DMS153 treated with DMSO at 0.1 percent for 48 hours (cell line): ENCODE measurements around the gene GRHL3.
A peak's percentile ranks its signal among the peaks of the same experiment; 100 is the strongest.
"Not testable (repeated sequence)": the region's sequence is repeated elsewhere in the genome, so short reads cannot be mapped to it uniquely, and the experiment has no call there.

Experiments
- DNase-seq: peaks from one replicate; lab custom pipeline; 2025; ENCODE audit not compliant: unreplicated experiment; lab: John Stamatoyannopoulos, UW

The GRHL3 gene

DNA sequence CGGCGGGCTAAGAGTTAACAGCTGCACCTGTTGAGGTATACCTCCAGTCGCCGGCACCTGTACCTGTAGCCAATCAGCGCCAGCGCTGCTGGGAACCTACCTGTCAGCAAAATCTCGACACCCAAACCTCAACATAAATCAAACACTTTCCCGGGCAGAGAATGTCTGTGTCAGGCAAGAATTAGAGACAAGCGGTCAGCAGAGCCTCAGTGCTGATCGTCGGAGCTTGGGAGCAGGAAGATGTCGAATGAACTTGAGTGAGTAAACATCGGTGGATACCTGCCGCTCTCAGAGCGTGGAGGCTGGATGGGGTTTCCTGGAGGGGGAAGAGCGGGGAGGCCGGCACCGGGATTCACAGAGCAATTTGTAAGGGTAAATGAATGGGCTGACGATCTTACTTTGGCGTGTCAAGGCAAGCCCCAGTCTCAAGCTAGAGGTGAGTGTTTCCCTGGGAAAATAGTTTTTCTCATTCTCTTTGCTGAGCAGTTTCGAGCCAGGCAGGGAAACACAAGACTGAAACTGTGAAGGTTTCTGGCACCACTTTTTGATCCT is at the start of gene GRHL3:
GRHL3 (plus strand) TSS at position 46 of the 552 bp plus-strand sequence; CDS start at position 241, 195 bp downstream.
- peak; percentile 66 for DNase-seq

DNA sequence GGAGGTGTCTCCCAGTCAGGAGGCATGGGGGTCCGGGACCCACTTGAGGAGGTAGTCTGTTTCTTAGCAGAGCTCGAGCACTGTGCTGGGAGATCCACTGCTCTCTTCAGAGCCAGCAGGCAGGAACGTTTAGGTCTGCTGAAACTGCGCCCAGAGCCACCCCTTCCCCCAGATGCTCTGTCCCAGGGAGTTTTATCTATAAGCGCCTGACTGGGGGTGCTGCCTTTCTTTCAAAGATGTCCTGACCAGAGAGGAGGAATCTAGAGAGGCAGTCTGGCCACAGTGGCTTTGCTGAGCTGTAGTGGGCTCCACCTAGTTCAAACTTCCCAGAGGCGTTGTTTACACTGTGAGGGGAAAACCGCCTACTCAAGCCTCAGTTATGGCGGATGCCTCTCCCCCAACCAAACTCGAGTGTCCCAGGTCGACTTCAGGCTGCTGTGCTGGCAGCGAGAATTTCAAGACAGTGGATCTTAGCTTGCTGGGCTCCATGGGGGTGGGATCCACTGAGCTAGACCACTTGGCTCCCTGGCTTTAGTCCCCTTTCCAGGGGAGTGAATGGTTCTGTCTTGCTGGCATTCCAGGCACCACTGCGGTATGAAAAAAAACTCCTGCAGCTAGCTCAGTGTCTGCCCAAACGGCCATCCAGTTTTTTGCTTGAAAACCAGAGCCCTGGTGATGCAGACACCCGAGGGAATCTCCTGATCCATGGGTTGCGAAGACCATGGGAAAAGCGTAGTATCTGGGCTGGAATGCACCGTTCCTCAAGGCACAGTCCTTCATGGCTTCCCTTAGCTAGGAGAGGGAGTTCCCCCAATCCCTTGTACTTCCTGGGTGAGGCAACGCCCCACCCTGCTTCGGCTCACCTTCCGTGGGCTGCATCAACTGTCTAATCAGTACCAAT is 44.7 kb upstream of the GRHL3 start:
- DNase-seq, result not testable (repeated sequence)

DNA sequence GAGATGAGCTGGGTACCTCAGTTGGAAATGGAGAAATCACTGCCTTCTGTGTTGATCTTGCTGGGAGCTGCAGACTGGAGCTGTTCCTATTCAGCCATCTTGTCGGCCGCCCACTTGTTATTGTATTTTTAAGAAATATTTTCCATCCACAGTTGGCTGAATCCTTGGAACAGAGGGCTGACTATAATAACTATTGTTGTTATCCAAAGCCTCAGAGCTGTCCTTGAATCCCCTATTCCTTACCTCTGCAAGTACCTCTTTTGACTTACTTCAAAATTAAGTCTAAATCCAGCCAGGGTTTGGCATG is 44.1 kb upstream of the GRHL3 start:
- DNase-seq, result no peak

DNA sequence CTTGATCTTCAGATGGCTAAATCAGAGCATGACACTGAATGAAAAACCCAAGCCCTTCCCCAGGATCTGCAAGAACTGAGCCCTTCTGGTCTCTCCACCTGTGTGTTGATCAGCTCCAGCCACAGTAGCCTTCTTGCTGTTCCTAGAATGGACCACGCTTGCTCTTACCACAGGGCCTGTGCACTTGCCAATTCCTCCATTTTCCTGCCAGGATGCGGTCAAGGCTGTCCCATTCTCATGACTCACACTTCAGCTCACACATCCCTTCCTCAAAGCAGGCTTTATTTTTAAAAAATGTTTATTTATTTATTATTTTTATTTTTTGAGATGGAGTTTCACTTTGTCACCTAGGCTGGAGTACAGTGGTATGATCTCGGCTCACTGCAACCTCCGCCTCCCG is 43.6 kb upstream of the GRHL3 start:
- no peak for DNase-seq

DNA sequence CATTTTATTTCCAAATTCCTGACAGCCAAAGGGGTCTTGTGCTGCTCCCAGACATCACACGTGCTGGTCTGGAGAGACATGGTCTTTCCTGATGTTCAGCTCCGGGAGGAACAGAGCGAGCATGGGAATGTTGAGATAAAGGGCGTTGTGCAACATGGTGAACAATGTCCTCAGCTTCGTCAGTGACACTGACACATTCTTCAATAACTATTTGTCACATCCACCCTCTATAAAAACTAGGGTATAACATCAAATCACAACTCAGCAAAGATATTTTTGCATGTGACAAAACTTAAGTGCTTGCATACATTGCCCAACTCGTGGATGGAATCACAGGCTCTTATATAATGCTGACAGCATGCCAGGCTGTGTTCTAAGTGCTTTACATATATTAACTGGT is 42.4 kb upstream of the GRHL3 start:
- no peak for DNase-seq

DNA sequence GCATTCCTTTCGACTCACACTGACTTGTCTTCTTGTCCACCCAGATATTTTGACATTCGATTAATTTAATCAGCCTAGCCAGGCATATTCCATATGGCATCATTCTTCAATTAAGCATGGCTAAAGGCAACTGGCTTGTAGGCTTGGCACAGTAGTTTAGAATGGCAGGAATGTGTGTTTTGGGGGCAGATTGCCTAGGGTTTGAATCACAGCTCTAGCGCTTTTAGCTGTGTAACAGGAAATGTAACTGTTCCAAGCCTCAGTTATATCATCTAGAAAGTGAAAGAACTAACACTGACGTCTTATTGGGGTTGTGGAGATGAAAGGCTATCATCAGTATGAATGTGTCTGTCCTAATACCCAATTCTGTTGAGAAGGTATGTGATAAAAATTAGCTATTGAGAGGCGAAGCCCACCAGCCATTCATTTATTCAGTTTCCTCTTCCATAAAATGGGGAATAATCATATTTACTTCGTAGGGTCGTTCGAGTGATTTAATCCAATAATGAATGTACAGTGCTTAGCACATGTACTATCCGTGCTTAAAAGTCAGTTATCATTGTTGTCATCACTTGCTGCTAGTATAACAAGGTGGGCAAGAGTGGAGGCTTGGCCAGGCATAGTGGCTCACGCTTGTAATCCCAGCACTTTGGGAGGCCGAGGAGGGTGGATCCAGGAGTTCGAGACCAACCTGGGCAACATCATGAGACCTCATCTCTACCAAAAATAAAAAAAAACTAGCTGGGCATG is 41.6 kb upstream of the GRHL3 start:
- DNase-seq, result no peak

DNA sequence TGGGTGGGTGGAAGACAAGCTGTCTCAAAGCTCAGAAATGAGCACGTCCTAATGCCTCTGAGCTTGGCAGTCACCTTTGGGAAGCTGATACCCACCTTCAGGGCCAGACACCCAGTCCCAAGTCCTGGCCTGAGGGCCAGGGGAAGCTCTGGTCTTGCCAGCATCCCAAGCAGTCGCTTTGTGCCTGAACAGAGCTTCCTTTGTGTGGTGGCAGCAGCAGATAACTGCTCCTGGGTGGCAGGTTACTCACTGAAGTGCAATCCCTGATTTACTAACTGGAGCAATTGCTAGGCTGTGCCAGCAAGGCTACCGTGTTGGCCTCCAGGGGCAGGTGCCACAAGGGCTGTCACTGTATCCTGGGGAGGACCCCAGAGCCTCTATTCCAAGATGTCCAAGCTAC is 40.4 kb upstream of the GRHL3 start:
- DNase-seq, result no peak

DNA sequence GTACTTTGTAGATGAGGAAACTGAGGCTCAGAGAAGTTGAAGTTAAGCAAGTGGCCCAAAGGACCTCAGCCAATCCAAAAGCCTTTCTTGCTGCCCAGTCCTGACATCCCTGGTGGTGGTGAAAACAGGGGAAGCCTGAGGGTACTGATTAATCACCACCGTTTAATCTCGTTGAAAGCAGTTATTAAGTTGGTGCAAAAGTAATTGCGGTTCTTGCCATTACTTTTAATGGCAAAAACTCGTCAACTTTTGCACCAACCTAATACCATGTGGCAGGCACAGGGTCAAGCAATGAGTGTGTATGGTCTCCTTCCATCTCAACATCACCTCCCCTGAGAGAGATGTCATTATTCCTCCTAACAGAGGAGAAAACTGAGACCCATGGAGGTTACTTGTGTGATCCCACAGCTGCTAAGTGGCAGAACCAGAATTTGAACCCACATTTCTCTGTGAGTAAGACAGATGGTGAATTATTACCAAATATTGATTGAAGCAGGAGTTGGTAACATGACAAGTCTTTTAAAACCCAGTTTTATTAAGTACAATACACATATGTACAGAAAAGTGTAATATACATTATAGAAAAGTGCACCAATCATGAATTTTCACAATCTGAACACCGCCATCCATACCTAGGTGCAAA is 39.4 kb upstream of the GRHL3 start:
- no peak for DNase-seq

DNA sequence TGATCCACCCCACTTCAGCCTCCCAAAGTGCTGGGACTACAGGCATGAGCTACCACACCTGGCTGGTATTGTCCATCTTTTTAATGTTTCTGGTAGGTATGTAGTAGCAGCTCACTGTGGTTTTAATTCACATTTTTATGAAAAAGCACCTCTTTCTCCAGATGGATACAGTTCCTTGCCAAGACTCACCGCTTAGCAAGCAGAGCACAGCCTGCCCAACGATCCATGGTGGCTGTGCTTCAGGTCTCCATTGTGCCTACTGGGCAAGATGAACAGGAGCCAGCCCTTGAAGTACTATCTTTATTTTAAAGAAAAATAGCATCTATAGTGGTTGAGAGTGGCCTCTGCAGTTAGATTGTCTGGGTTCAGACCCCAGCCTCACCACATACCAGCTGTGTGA is 37.6 kb upstream of the GRHL3 start:
- DNase-seq, result no peak

DNA sequence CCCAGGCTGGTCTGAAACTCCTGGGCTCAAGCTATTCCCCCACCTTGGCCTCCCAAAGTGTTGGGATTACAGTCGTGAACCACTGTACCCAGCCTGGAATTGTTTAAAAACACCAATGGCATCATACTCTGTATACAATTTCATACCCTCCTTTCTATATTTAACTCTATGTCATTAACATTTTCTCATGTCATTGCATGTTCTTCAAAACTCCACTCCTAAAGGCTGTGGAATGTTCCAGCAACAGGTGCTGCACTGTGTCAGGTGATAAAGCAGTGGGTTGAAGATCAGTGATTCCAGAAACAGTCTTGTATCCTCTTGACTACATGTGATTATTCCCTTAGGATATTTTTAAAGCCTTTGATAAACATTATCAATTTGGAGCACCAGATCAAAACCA is 36.7 kb upstream of the GRHL3 start:
- DNase-seq, result no peak

DNA sequence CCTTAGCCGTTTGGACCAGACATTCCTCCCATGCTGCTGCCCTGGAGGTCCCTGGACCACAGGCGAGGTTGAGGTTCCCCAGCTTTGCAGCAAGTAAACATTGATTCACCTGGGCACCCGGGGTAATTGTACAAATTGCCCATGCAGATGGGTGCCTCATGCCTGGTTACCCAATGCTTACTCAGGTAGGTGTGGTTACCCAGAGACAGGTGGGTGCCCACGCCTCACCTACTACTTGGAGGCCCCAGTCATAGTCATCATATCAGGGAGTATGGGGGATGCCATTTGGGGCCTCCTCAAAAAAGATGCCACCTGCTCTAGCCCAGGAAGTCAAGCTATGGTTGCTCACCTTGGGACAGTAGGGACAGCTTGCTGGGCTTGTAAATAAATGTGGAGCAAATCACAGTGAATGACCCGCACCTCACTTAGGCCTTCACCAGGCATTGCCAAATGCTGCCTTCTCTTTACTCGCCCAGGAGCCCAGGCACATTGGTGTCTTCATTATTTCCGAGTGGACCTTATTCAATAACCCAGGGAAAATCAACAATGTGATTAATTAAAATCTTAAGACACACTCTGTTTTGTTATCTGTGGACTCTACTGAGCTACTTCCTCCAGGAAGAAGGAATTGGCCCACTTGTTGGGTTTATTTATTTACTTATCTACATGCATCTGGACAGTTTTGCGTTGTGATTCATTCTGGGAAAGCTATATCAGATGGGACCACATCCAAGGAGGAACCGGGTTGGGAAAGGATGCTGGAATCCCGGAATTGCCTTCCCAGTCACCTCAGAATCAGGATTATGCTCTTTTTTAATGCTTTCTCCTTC is 35.6 kb upstream of the GRHL3 start:
- no peak for DNase-seq

DNA sequence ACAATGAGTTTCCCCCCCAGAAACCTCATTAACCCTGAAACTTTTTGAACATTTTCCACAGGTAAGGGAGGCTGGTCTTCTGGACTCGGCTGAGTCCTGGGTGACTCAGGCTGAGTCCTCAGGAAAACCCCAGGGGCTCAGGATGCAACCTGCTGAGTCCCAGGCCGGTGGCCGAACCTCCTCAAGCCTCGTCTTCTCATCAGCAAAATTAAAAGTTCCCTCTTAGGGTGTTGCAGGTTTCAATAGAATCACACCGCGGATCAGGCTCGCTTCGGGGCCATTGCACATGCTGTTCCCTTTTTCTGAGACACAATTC is 35.0 kb upstream of the GRHL3 start:
- no peak for DNase-seq

DNA sequence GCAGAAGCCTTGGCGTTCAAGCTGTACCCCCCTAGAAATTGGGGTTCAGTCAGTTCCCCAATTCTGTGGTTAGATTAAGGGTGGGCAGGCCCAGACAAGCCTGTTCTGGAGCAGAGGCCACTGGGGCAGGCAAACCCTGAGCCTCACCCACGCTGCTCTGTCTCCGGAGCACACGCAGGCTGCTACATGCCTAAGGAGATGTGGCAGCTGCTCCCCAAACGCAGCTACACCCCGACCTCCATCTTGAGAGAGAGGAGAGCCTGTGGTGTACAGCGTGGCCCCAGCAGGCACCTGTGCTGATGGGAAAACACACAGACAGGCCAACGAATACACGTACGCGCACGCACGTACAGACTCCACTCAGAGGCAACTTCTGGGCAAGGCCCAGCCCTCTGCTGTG is 33.9 kb upstream of the GRHL3 start:
- DNase-seq, result no peak

DNA sequence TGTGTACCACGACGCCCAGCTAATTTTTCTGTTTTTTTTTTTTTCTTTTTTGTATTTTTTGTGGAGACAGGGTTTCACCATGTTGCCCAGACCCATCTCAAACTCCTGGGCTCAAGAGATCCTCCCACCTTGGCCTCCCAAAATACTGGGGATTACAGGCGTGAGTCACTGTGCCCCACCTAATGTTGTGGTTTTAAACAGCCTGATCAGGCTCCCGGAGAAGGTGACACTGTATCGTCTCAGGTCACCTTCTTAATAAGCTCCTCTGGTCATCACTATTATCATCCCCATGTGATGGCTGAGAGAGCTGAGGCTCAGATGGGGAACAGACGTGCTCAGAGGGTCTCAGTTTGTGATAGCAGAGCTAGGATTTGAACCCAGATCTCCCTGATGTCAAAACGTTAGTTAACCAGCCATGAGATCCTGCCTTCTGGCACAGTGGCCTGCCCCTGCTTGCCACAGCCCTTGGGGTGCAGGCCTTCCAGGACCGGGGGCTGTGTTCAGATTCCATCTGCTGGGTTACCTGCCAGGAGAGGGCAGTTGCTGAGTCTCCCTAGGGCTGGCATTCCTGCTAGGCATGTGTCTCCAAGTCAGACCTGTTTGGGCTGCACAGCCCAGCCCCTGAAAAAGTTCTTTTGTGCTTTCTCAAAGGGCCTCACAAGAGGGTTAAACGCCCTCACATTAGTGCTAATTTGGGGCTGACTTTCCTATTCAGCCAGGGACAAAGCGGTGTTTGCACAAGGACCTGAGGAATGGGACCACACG is 32.7 kb upstream of the GRHL3 start:
- no peak for DNase-seq

DNA sequence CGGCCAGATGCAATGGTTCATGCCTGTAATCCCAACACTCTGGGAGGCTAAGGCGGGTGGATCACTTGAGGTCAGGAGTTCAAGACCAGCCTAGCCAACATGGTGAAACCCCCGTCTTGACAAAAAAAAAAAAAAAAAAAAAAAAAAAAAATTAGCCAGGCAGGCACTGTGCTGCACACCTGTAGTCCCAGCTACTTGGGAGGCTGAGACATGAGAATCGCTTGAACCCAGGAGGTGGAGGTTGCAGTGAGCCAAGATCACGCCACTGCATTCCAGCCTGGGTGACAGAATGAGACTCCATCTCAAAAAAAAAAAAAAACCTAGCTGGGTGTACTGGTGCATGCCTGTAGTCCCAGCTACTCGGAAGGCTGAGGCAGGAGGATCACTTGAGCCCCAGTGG is 31.4 kb upstream of the GRHL3 start:
- DNase-seq, result not testable (repeated sequence)

DNA sequence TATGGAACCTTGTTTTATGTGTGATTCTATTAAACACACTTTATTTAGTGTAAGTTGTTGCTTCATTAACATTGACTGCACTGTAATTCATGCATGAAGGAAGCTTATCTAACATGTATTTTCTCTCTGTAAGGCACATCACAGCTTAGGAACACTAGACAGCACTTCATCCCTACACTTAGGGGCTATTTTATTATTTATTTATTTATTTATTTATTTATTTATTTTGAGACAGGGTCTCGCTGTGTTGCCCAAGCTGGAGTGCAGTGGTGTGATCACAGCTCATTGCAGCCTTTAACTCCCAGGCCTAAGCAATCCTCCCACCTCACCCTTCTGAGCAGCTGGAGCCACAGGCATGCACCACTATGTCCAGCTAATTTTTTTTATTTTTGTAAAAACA is 30.7 kb upstream of the GRHL3 start:
- DNase-seq, result no peak

DNA sequence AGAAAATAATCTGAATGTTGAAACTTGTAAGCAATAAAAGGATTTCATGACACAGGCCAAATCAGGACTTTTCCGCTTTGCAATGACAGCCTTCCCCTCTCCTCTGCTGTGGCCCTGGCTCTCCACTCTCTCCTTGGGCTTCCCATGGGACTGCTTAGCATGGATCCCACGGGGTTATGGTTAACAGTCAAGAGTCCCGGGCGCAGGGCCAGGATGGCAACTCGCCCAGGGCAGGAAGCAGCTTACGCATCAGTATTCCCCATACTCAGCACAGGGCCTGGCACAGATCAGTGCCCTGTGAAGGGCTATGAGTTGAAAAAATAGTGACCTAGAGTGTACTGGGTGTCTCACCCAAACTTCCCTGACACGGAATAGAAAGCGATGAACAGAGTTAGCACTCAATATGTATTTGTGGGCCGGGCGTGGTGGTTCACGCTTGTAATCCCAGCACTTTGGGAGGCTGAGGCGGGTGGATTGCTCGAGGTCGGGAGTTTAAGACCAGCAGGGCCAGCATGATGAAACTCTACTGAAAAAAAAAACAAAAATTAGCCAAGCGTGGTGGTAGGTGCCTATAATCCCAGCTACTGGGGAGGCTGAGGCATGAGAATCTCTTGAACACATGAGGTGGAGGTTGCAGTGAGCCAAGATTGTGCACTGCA is 29.1 kb upstream of the GRHL3 start:
- DNase-seq, result peak; percentile 98

DNA sequence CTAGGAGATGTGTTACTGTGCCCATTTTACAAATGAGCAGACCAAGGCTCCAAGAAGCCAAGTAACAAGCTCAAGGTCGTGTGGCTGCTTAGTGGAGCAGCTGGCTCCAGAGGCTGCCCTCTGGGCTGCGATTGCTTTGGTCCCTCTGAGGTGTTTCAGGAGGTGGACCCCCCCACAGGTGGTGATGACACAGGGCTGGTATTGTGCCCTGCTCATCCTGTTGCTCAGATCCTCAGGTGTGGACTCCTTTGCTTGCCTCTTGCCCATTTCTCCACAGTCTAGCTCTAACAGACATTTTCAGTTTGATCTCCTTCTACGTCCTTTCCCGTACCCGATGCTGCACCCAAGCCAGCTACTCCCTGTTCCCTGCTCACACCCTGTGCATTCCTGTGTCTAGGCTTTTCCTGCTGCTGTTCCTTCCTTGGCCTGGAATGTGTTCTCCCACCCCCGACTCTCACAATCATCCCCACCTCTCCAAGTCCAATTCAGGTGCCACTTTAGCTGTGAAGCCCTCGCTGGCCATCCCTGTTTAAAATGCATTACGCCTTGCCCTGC is 28.1 kb upstream of the GRHL3 start:
- DNase-seq, result no peak

DNA sequence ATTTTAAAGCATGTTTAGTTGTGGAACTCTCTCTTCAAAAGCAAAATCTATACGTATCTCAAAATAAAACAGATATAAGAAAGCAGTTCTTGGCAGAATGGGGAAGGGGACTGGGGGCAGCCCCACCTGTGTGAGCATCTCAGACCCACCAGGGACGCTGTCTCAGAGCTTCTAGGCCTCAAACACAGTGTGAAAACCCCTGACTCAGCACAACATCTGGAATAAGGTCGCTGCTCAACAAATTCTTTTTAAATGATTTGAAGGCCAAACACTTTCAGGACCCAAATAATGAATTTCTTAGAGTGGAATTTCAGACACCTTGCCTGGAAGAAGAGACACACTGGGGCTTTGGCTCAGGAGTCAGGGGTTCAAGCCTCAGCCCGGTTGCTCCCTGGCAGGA is 27.1 kb upstream of the GRHL3 start:
- DNase-seq, result no peak
